ENCODE measurements around the gene RPL29.

GRCh38 chr3:52006820-52007133, 11.1 kb upstream of the RPL29 start:
- TF ChIP-seq CTCF (IDR thresholded peaks at IDR 0.05) = no peak
- no peak for TF ChIP-seq TCF7L2 (IDR thresholded peaks at IDR 0.05; ENCODE audit: low read depth, low read length)
- TF ChIP-seq, protein P1, sequence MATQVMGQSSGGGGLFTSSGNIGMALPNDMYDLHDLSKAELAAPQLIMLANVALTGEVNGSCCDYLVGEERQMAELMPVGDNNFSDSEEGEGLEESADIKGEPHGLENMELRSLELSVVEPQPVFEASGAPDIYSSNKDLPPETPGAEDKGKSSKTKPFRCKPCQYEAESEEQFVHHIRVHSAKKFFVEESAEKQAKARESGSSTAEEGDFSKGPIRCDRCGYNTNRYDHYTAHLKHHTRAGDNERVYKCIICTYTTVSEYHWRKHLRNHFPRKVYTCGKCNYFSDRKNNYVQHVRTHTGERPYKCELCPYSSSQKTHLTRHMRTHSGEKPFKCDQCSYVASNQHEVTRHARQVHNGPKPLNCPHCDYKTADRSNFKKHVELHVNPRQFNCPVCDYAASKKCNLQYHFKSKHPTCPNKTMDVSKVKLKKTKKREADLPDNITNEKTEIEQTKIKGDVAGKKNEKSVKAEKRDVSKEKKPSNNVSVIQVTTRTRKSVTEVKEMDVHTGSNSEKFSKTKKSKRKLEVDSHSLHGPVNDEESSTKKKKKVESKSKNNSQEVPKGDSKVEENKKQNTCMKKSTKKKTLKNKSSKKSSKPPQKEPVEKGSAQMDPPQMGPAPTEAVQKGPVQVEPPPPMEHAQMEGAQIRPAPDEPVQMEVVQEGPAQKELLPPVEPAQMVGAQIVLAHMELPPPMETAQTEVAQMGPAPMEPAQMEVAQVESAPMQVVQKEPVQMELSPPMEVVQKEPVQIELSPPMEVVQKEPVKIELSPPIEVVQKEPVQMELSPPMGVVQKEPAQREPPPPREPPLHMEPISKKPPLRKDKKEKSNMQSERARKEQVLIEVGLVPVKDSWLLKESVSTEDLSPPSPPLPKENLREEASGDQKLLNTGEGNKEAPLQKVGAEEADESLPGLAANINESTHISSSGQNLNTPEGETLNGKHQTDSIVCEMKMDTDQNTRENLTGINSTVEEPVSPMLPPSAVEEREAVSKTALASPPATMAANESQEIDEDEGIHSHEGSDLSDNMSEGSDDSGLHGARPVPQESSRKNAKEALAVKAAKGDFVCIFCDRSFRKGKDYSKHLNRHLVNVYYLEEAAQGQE (IDR thresholded peaks at IDR 0.05; ENCODE audit: insufficient read depth in 1 of 2, low read depth in 2 of 2, low read length in 1 of 2) = no peak
- no peak for TF ChIP-seq POLR2AphosphoS5 (IDR thresholded peaks at IDR 0.05; ENCODE audit: low read depth, low read length)

All from Panc1 (cell line).